Choroid plexus epithelial cell (primary cell): ENCODE results near the gene STAC.
A peak's percentile ranks its signal among the peaks of the same experiment; 100 is the strongest.

ENCODE experiments used
- DNase-seq: peaks from one replicate; pipeline ENCODE4 v3.0.0-alpha.2; 2010; ENCODE audit warnings: low read depth
- H3K4me3 ChIP-seq: 2 replicates; pipeline ENCODE4 v1.5.1; 2011; ENCODE audit warnings: low read depth, mild to moderate bottlenecking, control low read depth, low read length, moderate library complexity
- CTCF ChIP-seq: conservative IDR thresholded peaks from 2 replicates; pipeline ENCODE4 v1.5.1; 2011; ENCODE audit warnings: low read depth, mild to moderate bottlenecking, control low read depth, inconsistent platforms, low read length, moderate library complexity

STAC gene

DNA sequence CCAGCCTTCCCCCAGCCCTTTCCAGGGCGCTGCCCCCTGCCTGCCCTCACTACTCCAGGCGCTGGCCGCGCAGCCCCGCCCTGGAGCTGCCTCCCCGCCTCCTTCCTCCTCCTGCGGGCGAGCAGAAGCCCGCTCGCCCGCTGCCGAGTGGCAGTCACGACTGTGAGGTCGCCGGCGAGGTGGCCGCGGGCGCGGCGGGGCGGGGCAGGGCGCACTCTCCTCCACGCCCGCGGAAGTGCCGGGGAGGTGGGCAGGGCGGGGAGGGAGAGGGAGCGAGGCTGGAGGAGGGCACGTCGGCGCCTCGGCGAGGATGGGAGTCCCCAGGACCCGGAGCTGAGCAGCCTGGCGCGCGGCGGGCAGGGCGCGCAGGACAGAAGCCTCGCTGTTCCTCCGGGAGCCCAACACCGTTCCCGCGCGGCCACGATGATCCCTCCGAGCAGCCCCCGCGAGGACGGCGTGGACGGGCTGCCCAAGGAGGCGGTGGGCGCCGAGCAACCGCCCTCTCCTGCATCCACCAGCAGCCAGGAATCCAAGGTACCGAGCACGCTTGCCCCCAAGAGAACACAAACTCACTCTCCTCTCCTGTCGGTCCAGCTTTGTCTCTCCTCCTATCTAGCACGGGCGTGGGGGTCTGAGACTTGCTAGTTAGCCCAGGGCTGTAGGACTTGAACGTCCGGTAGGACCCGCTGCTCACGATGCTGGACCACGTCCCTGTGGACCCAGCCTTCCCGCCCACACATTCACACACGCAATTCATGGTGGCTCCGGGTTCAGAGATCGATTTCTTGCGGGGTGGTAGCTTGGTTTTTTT, at the start of gene STAC:
Gene STAC, plus strand, starts transcription at position 284 of the 811 bp plus-strand sequence. Its CDS starts 140 bp downstream, at position 424.
- DNase-seq: no peak
- no peak for TF ChIP-seq CTCF
- peak within 1 kb of the TSS; percentile 56 for H3K4me3 ChIP-seq

- H3K4me3 ChIP-seq: no peak overlapping the region
- TF ChIP-seq CTCF: no peak
- DNase-seq: no peak
These were observed 48.2 kb upstream of the STAC start for GRCh38 chr3:36332139-36332538.

GRCh38 chr3:36362216-36362615, 18.1 kb upstream of the STAC start:
- TF ChIP-seq CTCF: no peak
- DNase-seq: peak; percentile 27
- H3K4me3 ChIP-seq: no peak overlapping the region

- TF ChIP-seq CTCF: no peak
- peak; percentile 67 for DNase-seq
- H3K4me3 ChIP-seq: no peak overlapping the region
These were observed 17.3 kb upstream of the STAC start for GRCh38 chr3:36362973-36363372.

DNA sequence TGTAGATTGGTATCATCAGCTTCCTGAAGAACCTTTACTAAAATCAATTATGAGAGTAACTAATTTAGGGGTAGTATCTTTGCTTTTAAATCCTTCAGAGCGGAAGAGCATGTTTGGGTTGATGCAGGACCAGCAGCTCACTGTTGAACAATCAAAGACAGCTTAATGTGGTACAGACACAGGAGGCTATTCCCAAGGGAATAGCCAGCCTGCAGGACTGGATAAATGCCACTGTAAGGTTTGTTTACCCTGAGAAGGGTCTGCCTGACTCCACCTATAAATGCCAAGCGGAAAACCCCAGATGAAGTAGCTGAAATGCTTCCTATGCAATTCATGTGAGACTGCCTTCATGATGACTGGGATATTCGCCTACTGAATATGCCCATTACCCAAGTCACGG, 16.0 kb upstream of the STAC start:
- DNase-seq: no peak
- TF ChIP-seq CTCF: no peak
- no peak overlapping the region for H3K4me3 ChIP-seq

DNA sequence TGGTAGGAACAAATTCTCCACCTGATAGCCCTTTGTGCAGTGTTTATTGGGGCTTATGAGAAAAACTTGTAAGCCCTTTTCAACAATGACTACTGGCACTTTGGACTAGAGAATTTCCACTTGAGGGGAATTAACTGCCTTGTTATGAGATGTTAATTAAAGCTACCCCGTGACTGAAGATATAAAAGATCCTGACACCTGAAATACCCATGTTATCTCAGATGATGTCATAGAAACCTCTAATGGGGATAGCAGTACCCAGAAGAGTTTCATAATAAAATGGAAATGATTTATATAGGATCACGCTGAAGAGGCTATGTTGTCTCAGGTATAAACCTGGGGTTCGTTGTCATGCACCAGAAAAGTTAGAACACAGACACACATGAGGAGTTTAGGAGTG, 14.5 kb upstream of the STAC start:
- no peak overlapping the region for H3K4me3 ChIP-seq
- DNase-seq: no peak
- no peak for TF ChIP-seq CTCF

DNA sequence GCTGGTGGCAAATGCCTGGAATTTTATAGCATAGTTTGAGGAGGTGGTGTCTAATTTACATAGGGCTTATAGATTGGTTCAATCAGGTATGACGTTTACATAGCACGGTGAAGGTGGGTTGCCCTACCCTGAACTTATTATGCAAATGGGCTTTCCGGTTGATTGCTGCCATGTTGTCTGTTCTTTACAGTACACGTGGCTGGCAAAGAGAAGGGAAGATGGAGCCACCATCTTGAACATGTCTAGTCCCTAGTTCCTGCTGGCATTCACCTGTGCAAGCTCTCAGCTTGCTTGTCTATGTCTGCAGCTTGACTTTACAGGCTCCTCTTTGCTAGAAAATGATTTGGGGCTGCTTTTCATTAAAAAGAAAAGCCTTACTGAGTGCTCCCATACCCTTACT, 14.0 kb upstream of the STAC start:
- DNase-seq: no peak
- TF ChIP-seq CTCF: no peak
- H3K4me3 ChIP-seq: no peak overlapping the region
